Lower leg skin (tissue), 3 donors: ENCODE data around the gene LRSAM1.

Experiments used
- CTCF ChIP-seq, 3 donors: fragments of 450-650 bp; IDR thresholded peaks; one replicate each; pipeline ENCODE4 v1.5.1; 2016; ENCODE audit warnings: antibody characterized with exemption in 3 of 3, mild to moderate bottlenecking in 3 of 3, moderate library complexity in 2 of 3
- POLR2A ChIP-seq, 2 donors: fragments of 450-650 bp; IDR thresholded peaks; one replicate each; pipeline ENCODE4 v1.6.1; 2016 to 2017; ENCODE audit warnings: antibody characterized with exemption in 2 of 2, mild to moderate bottlenecking in 1 of 2, moderate library complexity in 1 of 2

GRCh38 chr9:127517620-127518019 lies 66.3 kb downstream of the LRSAM1 start:
- TF ChIP-seq CTCF (IDR thresholded peaks at IDR 0.05) (no peak), POLR2A (IDR thresholded peaks at IDR 0.05) (no peak)
